Measurements from ENCODE around the gene MMP13. TPM values are rescaled to one million over a fixed set of nuclear protein-coding genes. Genes with fewer than 3 reads are reported as not detected.
"Not testable (repeated sequence)": the region's sequence is repeated elsewhere in the genome, so short reads cannot be mapped to it uniquely, and the experiment has no call there.

Gene MMP13
- total RNA-seq, result not detected in 2 replicates

DNA sequence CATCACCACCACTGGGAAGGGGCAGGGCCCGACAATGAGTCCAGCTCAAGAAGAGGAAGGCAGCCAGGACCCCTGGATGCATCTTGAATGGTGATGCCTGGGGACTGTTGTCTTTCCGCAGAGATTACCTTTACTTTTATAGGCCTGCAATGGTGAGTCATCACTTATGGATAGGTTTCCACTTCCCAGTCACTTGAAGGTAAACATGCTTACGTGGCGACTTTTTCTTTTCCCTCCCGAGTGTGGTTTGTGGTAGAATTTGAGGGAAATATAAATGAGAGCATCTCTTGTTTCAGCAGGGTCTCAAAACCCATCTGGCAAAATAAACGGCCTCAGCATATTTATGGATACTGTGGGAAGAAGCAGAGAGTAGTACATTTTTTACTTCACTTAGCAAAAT lies at the start of gene MMP13:
TSS of gene MMP13 (minus strand) at position 109 of the 400 bp plus-strand sequence. CDS start at position 82, 27 bp downstream.
- DNase-seq (ENCODE audit: low read depth), result no peak
- TF ChIP-seq, protein P1, sequence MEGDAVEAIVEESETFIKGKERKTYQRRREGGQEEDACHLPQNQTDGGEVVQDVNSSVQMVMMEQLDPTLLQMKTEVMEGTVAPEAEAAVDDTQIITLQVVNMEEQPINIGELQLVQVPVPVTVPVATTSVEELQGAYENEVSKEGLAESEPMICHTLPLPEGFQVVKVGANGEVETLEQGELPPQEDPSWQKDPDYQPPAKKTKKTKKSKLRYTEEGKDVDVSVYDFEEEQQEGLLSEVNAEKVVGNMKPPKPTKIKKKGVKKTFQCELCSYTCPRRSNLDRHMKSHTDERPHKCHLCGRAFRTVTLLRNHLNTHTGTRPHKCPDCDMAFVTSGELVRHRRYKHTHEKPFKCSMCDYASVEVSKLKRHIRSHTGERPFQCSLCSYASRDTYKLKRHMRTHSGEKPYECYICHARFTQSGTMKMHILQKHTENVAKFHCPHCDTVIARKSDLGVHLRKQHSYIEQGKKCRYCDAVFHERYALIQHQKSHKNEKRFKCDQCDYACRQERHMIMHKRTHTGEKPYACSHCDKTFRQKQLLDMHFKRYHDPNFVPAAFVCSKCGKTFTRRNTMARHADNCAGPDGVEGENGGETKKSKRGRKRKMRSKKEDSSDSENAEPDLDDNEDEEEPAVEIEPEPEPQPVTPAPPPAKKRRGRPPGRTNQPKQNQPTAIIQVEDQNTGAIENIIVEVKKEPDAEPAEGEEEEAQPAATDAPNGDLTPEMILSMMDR (IDR thresholded peaks at IDR 0.05; ENCODE audit: insufficient read depth, low read depth, low read length), result no peak

DNA sequence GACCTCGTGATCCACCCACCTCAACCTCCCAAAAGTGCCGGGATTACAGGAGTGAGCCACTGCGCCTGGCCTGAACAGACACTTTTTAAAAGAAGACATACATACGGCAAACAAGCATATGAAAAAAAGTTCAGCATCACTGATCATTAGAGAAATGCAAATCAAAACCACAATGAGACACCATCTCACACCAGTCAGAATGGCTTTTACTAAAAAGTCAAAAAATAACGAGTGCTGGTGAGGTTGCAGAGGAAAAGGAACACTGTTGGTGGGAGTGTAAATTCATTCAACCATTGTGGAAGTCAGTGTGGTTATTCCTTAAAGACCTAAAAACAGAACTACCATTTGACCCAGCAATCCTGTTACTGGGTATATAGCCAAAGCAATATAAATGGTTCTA lies 48.7 kb upstream of the MMP13 start:
- DNase-seq (ENCODE audit: low read depth); H3K4me3 ChIP-seq (ENCODE audit: low read depth, low read length): not testable (repeated sequence)

More for the DNA sequence above, at the start of gene MMP13:
- no peak within 1 kb of the TSS for H3K4me3 ChIP-seq (ENCODE audit: low read depth, low read length)

DNA sequence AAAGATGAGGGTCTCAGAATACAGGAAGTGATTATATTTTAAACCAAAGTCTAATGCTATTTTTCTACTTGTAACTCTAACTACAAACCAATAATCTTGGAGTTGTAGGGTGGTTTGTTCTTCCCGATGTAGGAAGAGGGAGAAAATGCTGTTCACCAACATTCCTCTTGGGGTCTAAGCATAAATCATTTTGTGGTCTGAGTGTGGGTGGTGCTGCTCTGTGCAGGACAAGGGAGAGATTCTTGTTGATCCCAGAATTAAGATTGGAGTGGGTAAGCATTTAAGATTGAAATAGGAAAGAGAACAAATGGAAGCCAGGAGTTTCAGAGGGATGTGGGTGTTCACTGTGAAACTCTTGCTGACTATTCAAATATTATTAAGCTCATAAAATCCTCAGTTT lies 38.6 kb upstream of the MMP13 start:
- DNase-seq (ENCODE audit: low read depth), result no peak
- TF ChIP-seq, protein P1 (IDR thresholded peaks at IDR 0.05; ENCODE audit: insufficient read depth, low read depth, low read length), result no peak

DNA sequence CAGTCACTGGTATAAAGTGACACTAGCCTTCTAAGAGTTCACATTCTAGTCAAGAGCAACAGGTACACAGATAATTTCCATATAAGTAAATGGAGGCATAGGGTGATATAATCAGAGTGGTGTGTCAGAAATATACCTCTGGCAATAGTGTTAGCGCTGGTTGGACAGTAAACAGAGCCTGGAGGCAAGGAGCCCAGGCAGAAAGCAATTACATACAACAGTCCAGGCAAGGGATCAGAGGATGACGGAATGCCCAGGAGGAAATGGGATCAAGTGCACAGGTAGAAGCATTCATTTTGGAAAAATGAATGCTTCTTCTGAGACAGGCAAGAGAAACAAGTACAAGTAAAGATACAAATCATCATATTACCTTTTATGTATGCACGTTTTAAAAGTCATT lies 36.2 kb upstream of the MMP13 start:
- TF ChIP-seq, protein P1 (IDR thresholded peaks at IDR 0.05; ENCODE audit: insufficient read depth, low read depth, low read length), result no peak
- no peak overlapping the region for H3K4me3 ChIP-seq (ENCODE audit: low read depth, low read length)
- no peak for DNase-seq (ENCODE audit: low read depth)

More for the DNA sequence above, 38.6 kb upstream of the MMP13 start:
- H3K4me3 ChIP-seq (ENCODE audit: low read depth, low read length), result no peak overlapping the region

DNA sequence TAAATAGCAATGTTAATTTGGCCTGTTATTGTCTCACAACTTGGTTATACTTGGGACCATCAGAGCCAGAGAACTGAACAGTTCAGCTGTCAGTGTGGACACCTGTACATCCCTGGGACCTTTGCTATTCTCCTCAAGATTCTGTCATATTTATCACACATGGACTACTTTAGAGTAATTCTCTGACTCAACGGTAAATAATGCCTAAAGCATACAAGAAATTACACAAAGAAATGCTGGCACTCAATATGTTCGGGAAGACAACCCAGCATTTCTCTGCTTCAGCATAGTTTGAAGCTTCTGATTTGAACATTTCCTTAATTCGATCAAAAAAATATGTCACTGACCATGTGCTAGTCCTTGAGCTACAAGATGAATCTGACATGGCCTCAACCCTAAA lies 34.6 kb upstream of the MMP13 start:
- TF ChIP-seq, protein P1 (IDR thresholded peaks at IDR 0.05; ENCODE audit: insufficient read depth, low read depth, low read length), result no peak
- H3K4me3 ChIP-seq (ENCODE audit: low read depth, low read length), result no peak overlapping the region
- no peak for DNase-seq (ENCODE audit: low read depth)

DNA sequence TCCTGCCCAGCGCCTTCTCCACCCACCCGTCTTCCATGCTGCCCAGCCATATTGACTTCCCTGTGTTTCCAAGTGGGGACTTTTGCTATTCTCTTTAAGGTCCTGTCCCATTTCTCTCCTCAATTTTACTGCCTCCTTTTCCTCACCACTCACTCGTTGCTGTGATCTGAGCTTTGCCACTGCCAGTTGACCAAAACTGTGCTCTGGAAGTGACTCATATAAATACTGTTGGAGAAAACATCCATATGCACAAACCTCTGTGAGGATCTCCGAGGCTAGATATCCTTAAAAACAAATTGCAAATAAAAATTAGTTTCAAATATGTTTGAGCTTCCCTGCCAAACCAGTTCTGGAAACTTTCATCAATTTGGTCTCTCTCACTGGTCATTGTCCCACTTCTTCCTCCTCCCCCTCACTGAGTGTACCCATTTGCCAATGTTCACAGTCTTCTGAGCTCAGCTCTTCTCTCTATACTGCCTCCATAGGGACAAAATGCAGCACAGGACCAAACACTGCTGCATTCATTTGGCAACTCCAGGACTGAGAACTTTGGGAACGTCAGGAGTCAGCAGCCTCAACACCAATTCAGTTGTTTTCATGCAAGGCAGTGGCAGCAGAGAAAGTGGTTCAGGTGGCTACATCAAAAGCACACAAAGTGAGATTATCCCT lies 34.0 kb upstream of the MMP13 start:
- no peak for DNase-seq (ENCODE audit: low read depth)
- H3K4me3 ChIP-seq (ENCODE audit: low read depth, low read length), result no peak overlapping the region
- TF ChIP-seq, protein P1 (IDR thresholded peaks at IDR 0.05; ENCODE audit: insufficient read depth, low read depth, low read length), result no peak

DNA sequence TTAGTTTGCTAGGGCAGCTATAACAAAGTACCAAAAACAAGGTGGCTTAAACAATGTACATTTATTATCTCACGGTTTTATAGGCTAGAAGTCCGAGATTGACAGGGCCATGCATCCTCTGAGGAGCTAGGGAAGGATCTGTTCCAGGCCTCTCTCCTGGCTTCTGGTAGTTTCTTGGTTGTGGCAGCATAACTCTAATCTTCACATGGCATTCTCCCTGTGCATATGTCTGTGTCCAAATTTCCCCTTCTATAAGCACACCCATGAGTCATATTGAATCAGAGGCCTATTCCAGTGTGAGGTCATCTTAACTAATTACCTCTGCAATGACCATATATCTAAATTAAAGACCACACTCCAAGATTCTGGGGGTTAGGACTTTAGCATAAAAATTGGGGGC lies 31.3 kb upstream of the MMP13 start:
- TF ChIP-seq, protein P1 (IDR thresholded peaks at IDR 0.05; ENCODE audit: insufficient read depth, low read depth, low read length), result no peak
- no peak overlapping the region for H3K4me3 ChIP-seq (ENCODE audit: low read depth, low read length)
- DNase-seq (ENCODE audit: low read depth), result peak; percentile 24
